Mesothelial cell of epicardium (in vitro differentiated cells): ENCODE measurements around the gene ENPP6. TPM values are rescaled to one million over a fixed set of nuclear protein-coding genes. Genes with fewer than 3 reads are reported as not detected.

ENCODE experiments used
- DNase-seq, 2 experiments: peaks; one replicate each; pipeline ENCODE4 v3.0.0; 2021; ENCODE audit warnings: low spot score in 2 of 2; ENCODE audit not compliant: unreplicated experiment in 2 of 2
- H3K27ac Mint-ChIP-seq: 2 replicates; pipeline ENCODE4 v1.8.0; 2021; ENCODE audit warnings: mixed read lengths
- H3K27me3 Mint-ChIP-seq: 2 replicates; pipeline ENCODE4 v1.8.0; 2021; ENCODE audit warnings: low read depth, mixed read lengths
- H3K36me3 Mint-ChIP-seq: 2 replicates; pipeline ENCODE4 v1.8.0; 2021; ENCODE audit warnings: mixed read lengths
- H3K4me1 Mint-ChIP-seq: 2 replicates; pipeline ENCODE4 v1.8.0; 2021; ENCODE audit warnings: mixed read lengths
- H3K4me3 Mint-ChIP-seq: 2 replicates; pipeline ENCODE4 v1.8.0; 2021; ENCODE audit warnings: mild to moderate bottlenecking, moderate library complexity, mixed read lengths
- H3K9me3 Mint-ChIP-seq: 2 replicates; pipeline ENCODE4 v1.8.0; 2021; ENCODE audit warnings: mixed read lengths
- CTCF ChIP-seq: fragments of 200-600 bp; sonication (generic); IDR thresholded peaks from one replicate; pipeline ENCODE4 v1.5.0; 2021; ENCODE audit warnings: antibody characterized with exemption; ENCODE audit not compliant: unreplicated experiment
- total RNA-seq: library from RNA; stranded (reverse); gene quantifications from 3 replicates; pipeline ENCODE4 v1.2.1, GENCODE V29; 2021

Gene ENPP6
- total RNA-seq, 1 donor from 2014 or later, result 0.11 TPM

DNA sequence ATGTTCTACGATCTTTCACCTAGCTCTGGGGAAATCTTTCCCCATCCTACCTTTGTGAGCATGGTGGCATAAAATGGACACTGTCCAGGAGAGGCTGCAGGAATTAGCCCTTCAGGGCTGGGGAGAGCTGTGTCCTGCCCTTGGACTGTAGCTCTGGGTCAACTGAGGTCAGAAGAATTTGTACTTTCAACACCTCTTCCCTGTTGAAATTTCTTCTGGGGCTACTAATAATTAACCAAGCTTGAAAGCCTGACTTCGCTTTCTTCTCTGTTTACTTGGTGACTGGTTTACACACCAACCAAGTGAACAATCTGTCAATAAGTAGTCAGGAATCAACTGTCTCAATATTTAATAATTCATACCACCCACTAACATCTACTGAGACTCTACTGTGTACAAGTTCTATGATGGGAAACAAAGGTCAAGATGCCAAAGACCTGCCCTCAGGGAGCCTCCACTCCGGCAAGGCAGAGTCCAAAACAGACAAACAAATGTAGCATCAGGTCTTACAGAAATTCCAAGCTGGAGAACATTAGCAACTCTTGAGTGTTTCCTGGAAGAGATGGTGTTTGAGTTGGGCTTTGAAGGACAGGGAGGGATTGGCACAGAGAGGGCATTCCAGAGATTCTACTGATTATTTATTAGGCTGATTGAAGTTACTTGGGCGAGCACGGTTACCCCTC lies 113.1 kb downstream of the ENPP6 start:
- no peak overlapping the region for H3K27ac Mint-ChIP-seq
- H3K4me3 Mint-ChIP-seq, result no peak overlapping the region
- H3K9me3 Mint-ChIP-seq, result peaks cover 7% of the 10 kb centered on the region
- H3K4me1 Mint-ChIP-seq, result peaks cover 34% of the 10 kb centered on the region
- DNase-seq, result no peak
- no peak for TF ChIP-seq CTCF
- no peaks in the 10 kb centered on the region for H3K36me3 Mint-ChIP-seq
- no peaks in the 10 kb centered on the region for H3K27me3 Mint-ChIP-seq

- TF ChIP-seq CTCF, result no peak
- no peak for DNase-seq
- Mint-ChIP-seq H3K27me3 (no peaks in the 10 kb centered on the region), H3K4me3 (no peak overlapping the region), H3K36me3 (no peaks in the 10 kb centered on the region), H3K4me1 (peaks cover 37% of the 10 kb centered on the region), H3K9me3 (peaks cover 7% of the 10 kb centered on the region), H3K27ac (peak overlapping the region; percentile 80)
Observed at GRCh38 chr4:184103527-184104264, 114.0 kb downstream of the ENPP6 start.

GRCh38 chr4:184102927-184103326 lies 114.7 kb downstream of the ENPP6 start:
- TF ChIP-seq CTCF, result no peak
- no peak for DNase-seq
- Mint-ChIP-seq H3K4me1 (peaks cover 41% of the 10 kb centered on the region), H3K27me3 (peaks cover 2% of the 10 kb centered on the region), H3K9me3 (peaks cover 7% of the 10 kb centered on the region), H3K36me3 (no peaks in the 10 kb centered on the region), H3K4me3 (no peak overlapping the region), H3K27ac (no peak overlapping the region)

GRCh38 chr4:184102488-184102887 lies 115.2 kb downstream of the ENPP6 start:
- H3K36me3 Mint-ChIP-seq, result no peaks in the 10 kb centered on the region
- peaks cover 2% of the 10 kb centered on the region for H3K27me3 Mint-ChIP-seq
- peaks cover 7% of the 10 kb centered on the region for H3K9me3 Mint-ChIP-seq
- H3K27ac Mint-ChIP-seq, result no peak overlapping the region
- no peak for TF ChIP-seq CTCF
- no peak overlapping the region for H3K4me3 Mint-ChIP-seq
- peaks cover 43% of the 10 kb centered on the region for H3K4me1 Mint-ChIP-seq
- DNase-seq, result no peak

GRCh38 chr4:184101711-184102110 lies 116.0 kb downstream of the ENPP6 start:
- no peak for DNase-seq
- Mint-ChIP-seq H3K27ac (no peak overlapping the region), H3K9me3 (peaks cover 7% of the 10 kb centered on the region), H3K27me3 (peaks cover 2% of the 10 kb centered on the region), H3K4me1 (peaks cover 50% of the 10 kb centered on the region), H3K36me3 (no peaks in the 10 kb centered on the region), H3K4me3 (no peak overlapping the region)
- TF ChIP-seq CTCF, result no peak
